ENCODE results near the gene UNKL. TPM values are rescaled to one million over a fixed set of nuclear protein-coding genes. Genes with fewer than 3 reads are reported as not detected.

UNKL gene
- total RNA-seq, 1 experiment from 2014 or later = 32.0 TPM

- H3K27ac Mint-ChIP-seq = no peak overlapping the region
- Histone ChIP-seq H3K27me3 (ENCODE audit: insufficient read depth, low read length) (no peaks in the 10 kb centered on the region), H3T11ph (ENCODE audit: low read length) (no peak overlapping the region), H3K4me2 (ENCODE audit: insufficient read depth, insufficient read length, low read length) (no peak overlapping the region), H3K4me1 (ENCODE audit: insufficient read depth, low read length) (no peaks in the 10 kb centered on the region; the same call in 1 of the 2 replicates), H3K14ac (ENCODE audit: insufficient read depth, low read length) (no peak overlapping the region), H4K91ac (ENCODE audit: insufficient read length, low read depth, low read length) (no peak overlapping the region), H3K9me3 (ENCODE audit: control insufficient read depth, low read depth, low read length) (no peaks in the 10 kb centered on the region), H3K56ac (ENCODE audit: insufficient read length, low read depth, low read length) (no peak overlapping the region), H4K8ac (replicated peaks; ENCODE audit: insufficient read length, low read depth, low read length) (no peak overlapping the region), H2BK15ac (ENCODE audit: low read depth, low read length) (no peak overlapping the region), H3K4ac (ENCODE audit: low read depth, low read length) (no peak overlapping the region), H4K20me1 (ENCODE audit: control insufficient read depth, insufficient read depth, insufficient read length) (peaks cover 5% of the 10 kb centered on the region), H2BK120ac (ENCODE audit: low read depth, low read length, poor library complexity, severe bottlenecking) (no peak overlapping the region), H3K23ac (ENCODE audit: insufficient read length, low read depth, low read length) (no peak overlapping the region), H2BK20ac (ENCODE audit: low read depth, low read length, poor library complexity, severe bottlenecking) (no peak overlapping the region), H3K79me2 (ENCODE audit: insufficient read depth, low read length) (peaks cover 43% of the 10 kb centered on the region), H3K27ac (ENCODE audit: insufficient read length, low read depth, low read length) (no peak overlapping the region), H3K9ac (ENCODE audit: extremely low read depth, insufficient read length, low read length) (no peak overlapping the region), H2AK5ac (ENCODE audit: insufficient read length, low read length) (no peak overlapping the region), H4K5ac (ENCODE audit: insufficient read length, low read depth, low read length) (no peak overlapping the region), H3K79me1 (ENCODE audit: insufficient read depth, low read depth, low read length, poor library complexity, severe bottlenecking) (peaks cover 9% of the 10 kb centered on the region), H3K18ac (ENCODE audit: insufficient read length, low read depth, low read length) (no peak overlapping the region), H2AFZ (ENCODE audit: low read length) (no peak overlapping the region), H2BK5ac (ENCODE audit: insufficient read length, low read length) (no peak overlapping the region), H3K23me2 (ENCODE audit: insufficient read length, low read depth, low read length, poor library complexity, severe bottlenecking) (peaks cover 8% of the 10 kb centered on the region), H2BK12ac (ENCODE audit: insufficient read length, low read depth, low read length) (no peak overlapping the region)
- H3K9me3 Mint-ChIP-seq = peaks cover under 1 to 3% of the 10 kb centered on the region in 2 experiments; a peak in 4 of 5 replicates
- peaks cover 13 to 17% of the 10 kb centered on the region in 2 experiments for H3K4me1 Mint-ChIP-seq
- H3K27me3 Mint-ChIP-seq (ENCODE audit: low read depth) = no peaks in the 10 kb centered on the region
- no peak for DNase-seq
- TF ChIP-seq, protein P1, sequence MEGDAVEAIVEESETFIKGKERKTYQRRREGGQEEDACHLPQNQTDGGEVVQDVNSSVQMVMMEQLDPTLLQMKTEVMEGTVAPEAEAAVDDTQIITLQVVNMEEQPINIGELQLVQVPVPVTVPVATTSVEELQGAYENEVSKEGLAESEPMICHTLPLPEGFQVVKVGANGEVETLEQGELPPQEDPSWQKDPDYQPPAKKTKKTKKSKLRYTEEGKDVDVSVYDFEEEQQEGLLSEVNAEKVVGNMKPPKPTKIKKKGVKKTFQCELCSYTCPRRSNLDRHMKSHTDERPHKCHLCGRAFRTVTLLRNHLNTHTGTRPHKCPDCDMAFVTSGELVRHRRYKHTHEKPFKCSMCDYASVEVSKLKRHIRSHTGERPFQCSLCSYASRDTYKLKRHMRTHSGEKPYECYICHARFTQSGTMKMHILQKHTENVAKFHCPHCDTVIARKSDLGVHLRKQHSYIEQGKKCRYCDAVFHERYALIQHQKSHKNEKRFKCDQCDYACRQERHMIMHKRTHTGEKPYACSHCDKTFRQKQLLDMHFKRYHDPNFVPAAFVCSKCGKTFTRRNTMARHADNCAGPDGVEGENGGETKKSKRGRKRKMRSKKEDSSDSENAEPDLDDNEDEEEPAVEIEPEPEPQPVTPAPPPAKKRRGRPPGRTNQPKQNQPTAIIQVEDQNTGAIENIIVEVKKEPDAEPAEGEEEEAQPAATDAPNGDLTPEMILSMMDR (conservative IDR thresholded peaks at IDR 0.05) = no peak
- peaks cover 60 to 81% (median 77%) of the 10 kb centered on the region in 3 experiments for H3K36me3 Mint-ChIP-seq (ENCODE audit: insufficient read depth in 1 of 3, low read depth in 3 of 3)
- WGBS (ENCODE audit: extremely low coverage, insufficient read length, low lambda C conversion rate) = no CpG with 5 or more reads among the region's 46 CpGs
- H3K4me3 Mint-ChIP-seq = no peak overlapping the region
Observed at GRCh38 chr16:1315081-1316032, 99.1 kb downstream of the UNKL start.
